Measurements from ENCODE around the gene RNF144A.

DNA sequence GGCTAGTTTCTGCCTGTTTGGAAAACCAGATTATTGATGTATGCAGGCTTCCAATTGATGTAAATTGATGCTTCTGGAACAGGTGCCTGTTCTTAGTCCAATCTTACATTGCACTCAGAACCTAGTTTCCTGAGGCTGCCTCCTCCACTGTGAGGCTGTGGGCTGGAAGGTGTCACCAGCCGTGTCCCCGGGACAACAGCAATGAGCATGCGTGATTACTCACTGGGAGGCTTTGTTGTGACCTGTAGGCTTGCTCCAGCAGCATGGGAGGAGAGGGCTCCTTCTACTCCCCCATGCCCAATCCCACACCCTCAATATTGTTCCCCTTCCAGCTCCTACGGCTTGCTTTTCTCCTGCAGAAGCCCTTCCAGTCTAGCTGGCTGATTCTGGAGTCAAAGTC, 28.5 kb upstream of the RNF144A start:
- TF ChIP-seq POLR2AphosphoS5 (IDR thresholded peaks at IDR 0.05) (no peak), POLR2A (IDR thresholded peaks at IDR 0.05) (no peak)
- TF ChIP-seq, protein P1, sequence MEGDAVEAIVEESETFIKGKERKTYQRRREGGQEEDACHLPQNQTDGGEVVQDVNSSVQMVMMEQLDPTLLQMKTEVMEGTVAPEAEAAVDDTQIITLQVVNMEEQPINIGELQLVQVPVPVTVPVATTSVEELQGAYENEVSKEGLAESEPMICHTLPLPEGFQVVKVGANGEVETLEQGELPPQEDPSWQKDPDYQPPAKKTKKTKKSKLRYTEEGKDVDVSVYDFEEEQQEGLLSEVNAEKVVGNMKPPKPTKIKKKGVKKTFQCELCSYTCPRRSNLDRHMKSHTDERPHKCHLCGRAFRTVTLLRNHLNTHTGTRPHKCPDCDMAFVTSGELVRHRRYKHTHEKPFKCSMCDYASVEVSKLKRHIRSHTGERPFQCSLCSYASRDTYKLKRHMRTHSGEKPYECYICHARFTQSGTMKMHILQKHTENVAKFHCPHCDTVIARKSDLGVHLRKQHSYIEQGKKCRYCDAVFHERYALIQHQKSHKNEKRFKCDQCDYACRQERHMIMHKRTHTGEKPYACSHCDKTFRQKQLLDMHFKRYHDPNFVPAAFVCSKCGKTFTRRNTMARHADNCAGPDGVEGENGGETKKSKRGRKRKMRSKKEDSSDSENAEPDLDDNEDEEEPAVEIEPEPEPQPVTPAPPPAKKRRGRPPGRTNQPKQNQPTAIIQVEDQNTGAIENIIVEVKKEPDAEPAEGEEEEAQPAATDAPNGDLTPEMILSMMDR (IDR thresholded peaks at IDR 0.05 in 8 of 11, conservative IDR thresholded peaks at IDR 0.05 in 3 of 11), result no peak
